ENCODE data around the gene KAT5. TPM values are rescaled to one million over a fixed set of nuclear protein-coding genes. Genes with fewer than 3 reads are reported as not detected.

The KAT5 gene
- total and polyA plus RNA-seq, 10 of the 15 experiments (the other 5 are each of a cell fraction or from before 2014, with no cell fraction given): 3.4 to 66.1 (median 46.3) TPM

DNA sequence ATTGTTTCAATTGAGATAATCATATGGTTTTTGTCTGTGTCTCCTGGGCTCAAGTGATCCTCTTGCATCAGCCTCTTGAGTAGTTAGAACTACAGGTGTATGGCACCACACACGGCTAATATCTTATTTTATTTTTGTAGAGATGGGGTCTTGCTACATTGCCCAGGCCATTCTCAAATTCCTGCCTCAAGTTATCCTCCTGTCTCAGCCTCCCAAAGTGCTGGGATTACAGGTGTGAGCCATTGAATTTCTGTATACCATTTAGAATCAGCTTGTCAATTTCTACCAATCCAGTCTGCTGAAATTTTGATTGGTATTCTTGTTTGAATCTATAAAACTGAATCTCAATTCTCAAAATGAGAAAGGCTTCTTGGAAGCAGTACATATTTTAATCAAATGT is 10.4 kb upstream of the KAT5 start:
- no peak overlapping the region for H3K4me3 ChIP-seq
- SMC1A ChIA-PET (ENCODE audit: uncharacterized antibody, unreplicated experiment): interaction anchor here (0.9 kb wide), 1 partner anchor 19 kb away, joined by 3 read pairs; the partner anchor contains the start of gene RNASEH2C
- H3K9me3 ChIP-seq (replicated peaks; ENCODE audit: control insufficient read depth, insufficient read depth, low read length): no peaks in the 10 kb centered on the region
- H2AFZ ChIP-seq (ENCODE audit: control insufficient read depth, low read depth, low read length): no peak overlapping the region
- intact Hi-C loops (cut with micrococcal nuclease; ENCODE audit: unreplicated experiment): no loop called here
- H3K27me3 ChIP-seq (replicated peaks in 1 of 2; ENCODE audit: control insufficient read depth in 2 of 2, insufficient read depth in 2 of 2, low read length in 1 of 2): no peaks in the 10 kb centered on the region
- H3K36me3 ChIP-seq (ENCODE audit: control insufficient read depth in 2 of 2, insufficient read depth in 2 of 2, low read length in 1 of 2): no peaks in the 10 kb centered on the region
- TF ChIP-seq, protein P1, sequence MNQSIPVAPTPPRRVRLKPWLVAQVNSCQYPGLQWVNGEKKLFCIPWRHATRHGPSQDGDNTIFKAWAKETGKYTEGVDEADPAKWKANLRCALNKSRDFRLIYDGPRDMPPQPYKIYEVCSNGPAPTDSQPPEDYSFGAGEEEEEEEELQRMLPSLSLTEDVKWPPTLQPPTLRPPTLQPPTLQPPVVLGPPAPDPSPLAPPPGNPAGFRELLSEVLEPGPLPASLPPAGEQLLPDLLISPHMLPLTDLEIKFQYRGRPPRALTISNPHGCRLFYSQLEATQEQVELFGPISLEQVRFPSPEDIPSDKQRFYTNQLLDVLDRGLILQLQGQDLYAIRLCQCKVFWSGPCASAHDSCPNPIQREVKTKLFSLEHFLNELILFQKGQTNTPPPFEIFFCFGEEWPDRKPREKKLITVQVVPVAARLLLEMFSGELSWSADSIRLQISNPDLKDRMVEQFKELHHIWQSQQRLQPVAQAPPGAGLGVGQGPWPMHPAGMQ (IDR thresholded peaks at IDR 0.05; ENCODE audit: borderline replicate concordance): no peak
- TF ChIP-seq CREM (IDR thresholded peaks at IDR 0.05; ENCODE audit: low read depth) (no peak), ZNF207 (IDR thresholded peaks at IDR 0.05; ENCODE audit: borderline replicate concordance) (no peak), MTA3 (IDR thresholded peaks at IDR 0.05; ENCODE audit: borderline replicate concordance, low read length) (no peak), PAX8 (IDR thresholded peaks at IDR 0.05) (no peak), JUNB (IDR thresholded peaks at IDR 0.05) (no peak)
- TF ChIP-seq, protein P2, sequence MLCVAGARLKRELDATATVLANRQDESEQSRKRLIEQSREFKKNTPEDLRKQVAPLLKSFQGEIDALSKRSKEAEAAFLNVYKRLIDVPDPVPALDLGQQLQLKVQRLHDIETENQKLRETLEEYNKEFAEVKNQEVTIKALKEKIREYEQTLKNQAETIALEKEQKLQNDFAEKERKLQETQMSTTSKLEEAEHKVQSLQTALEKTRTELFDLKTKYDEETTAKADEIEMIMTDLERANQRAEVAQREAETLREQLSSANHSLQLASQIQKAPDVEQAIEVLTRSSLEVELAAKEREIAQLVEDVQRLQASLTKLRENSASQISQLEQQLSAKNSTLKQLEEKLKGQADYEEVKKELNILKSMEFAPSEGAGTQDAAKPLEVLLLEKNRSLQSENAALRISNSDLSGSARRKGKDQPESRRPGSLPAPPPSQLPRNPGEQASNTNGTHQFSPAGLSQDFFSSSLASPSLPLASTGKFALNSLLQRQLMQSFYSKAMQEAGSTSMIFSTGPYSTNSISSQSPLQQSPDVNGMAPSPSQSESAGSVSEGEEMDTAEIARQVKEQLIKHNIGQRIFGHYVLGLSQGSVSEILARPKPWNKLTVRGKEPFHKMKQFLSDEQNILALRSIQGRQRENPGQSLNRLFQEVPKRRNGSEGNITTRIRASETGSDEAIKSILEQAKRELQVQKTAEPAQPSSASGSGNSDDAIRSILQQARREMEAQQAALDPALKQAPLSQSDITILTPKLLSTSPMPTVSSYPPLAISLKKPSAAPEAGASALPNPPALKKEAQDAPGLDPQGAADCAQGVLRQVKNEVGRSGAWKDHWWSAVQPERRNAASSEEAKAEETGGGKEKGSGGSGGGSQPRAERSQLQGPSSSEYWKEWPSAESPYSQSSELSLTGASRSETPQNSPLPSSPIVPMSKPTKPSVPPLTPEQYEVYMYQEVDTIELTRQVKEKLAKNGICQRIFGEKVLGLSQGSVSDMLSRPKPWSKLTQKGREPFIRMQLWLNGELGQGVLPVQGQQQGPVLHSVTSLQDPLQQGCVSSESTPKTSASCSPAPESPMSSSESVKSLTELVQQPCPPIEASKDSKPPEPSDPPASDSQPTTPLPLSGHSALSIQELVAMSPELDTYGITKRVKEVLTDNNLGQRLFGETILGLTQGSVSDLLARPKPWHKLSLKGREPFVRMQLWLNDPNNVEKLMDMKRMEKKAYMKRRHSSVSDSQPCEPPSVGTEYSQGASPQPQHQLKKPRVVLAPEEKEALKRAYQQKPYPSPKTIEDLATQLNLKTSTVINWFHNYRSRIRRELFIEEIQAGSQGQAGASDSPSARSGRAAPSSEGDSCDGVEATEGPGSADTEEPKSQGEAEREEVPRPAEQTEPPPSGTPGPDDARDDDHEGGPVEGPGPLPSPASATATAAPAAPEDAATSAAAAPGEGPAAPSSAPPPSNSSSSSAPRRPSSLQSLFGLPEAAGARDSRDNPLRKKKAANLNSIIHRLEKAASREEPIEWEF (IDR thresholded peaks at IDR 0.05; ENCODE audit: insufficient replicate concordance, low read depth, low read length): no peak
- TF ChIP-seq, protein P3, sequence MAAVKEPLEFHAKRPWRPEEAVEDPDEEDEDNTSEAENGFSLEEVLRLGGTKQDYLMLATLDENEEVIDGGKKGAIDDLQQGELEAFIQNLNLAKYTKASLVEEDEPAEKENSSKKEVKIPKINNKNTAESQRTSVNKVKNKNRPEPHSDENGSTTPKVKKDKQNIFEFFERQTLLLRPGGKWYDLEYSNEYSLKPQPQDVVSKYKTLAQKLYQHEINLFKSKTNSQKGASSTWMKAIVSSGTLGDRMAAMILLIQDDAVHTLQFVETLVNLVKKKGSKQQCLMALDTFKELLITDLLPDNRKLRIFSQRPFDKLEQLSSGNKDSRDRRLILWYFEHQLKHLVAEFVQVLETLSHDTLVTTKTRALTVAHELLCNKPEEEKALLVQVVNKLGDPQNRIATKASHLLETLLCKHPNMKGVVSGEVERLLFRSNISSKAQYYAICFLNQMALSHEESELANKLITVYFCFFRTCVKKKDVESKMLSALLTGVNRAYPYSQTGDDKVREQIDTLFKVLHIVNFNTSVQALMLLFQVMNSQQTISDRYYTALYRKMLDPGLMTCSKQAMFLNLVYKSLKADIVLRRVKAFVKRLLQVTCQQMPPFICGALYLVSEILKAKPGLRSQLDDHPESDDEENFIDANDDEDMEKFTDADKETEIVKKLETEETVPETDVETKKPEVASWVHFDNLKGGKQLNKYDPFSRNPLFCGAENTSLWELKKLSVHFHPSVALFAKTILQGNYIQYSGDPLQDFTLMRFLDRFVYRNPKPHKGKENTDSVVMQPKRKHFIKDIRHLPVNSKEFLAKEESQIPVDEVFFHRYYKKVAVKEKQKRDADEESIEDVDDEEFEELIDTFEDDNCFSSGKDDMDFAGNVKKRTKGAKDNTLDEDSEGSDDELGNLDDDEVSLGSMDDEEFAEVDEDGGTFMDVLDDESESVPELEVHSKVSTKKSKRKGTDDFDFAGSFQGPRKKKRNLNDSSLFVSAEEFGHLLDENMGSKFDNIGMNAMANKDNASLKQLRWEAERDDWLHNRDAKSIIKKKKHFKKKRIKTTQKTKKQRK (IDR thresholded peaks at IDR 0.05; ENCODE audit: low read depth, low read length): no peak
- TF ChIP-seq, protein P4, sequence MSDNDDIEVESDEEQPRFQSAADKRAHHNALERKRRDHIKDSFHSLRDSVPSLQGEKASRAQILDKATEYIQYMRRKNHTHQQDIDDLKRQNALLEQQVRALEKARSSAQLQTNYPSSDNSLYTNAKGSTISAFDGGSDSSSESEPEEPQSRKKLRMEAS (IDR thresholded peaks at IDR 0.05; ENCODE audit: low read depth, low read length): no peak
- BruUV-seq (replicated peaks): no TSS peak
- WGBS (ENCODE audit: insufficient coverage, insufficient replicate concordance, low lambda C conversion rate, missing lambda C conversion rate): 30% methylated on average over 1 of the region's 1 CpG
- CTCF ChIA-PET: interaction anchor here (0.6 kb wide), 1 partner anchor 101 kb away, joined by 5 read pairs; no protein-coding TSS in a partner anchor
- DNase-seq (ENCODE audit: low read depth, low spot score) (no peak), FAIRE-seq (no peak), ATAC-seq (no peak)
- H3K4me1 ChIP-seq (ENCODE audit: control insufficient read depth, insufficient read depth, low read length): peaks cover 4% of the 10 kb centered on the region; the same call in 1 of the 2 replicates
- RAD21 ChIA-PET (ENCODE audit: unreplicated experiment): no interaction called here
- no peak overlapping the region for H3K27ac ChIP-seq (ENCODE audit: control insufficient read depth, insufficient read depth)
- H4K20me1 ChIP-seq (ENCODE audit: control insufficient read depth, insufficient read depth): no peaks in the 10 kb centered on the region
- in situ Hi-C loops (cut with MboI): no loop called here
- POLR2A ChIA-PET: interaction anchor here (1.0 kb wide), 1 partner anchor 11 kb away, joined by 3 read pairs; the partner anchor contains the start of gene KAT5
- no peak overlapping the region for H3K9ac ChIP-seq (ENCODE audit: control insufficient read depth, insufficient read depth, low read length)
- no peak overlapping the region for H3K4me2 ChIP-seq (ENCODE audit: control insufficient read depth, insufficient read depth)
- H3K79me2 ChIP-seq (ENCODE audit: control insufficient read depth, insufficient read depth, low read length): no peaks in the 10 kb centered on the region

Data from GM12878 (cell line).